HS-5 (cell line): ENCODE measurements around the gene CLDN9.

Experiments used
- DNase-seq: peaks from one replicate; pipeline ENCODE4 v3.0.0-alpha.2; 2012; ENCODE audit warnings: low read depth

Gene CLDN9

GRCh38 chr16:2996298-2996697, 16.4 kb upstream of the CLDN9 start:
- no peak for DNase-seq

GRCh38 chr16:2999929-3000328, 12.8 kb upstream of the CLDN9 start:
- DNase-seq = no peak

- DNase-seq = no peak
Measured at GRCh38 chr16:3000540-3000939, 12.2 kb upstream of the CLDN9 start.

- no peak for DNase-seq
Measured at GRCh38 chr16:3001316-3001715, 11.4 kb upstream of the CLDN9 start.

GRCh38 chr16:3003582-3004270, 9.0 kb upstream of the CLDN9 start:
- DNase-seq = peak; percentile 88

- DNase-seq = no peak
Measured at GRCh38 chr16:3004319-3004718, 8.4 kb upstream of the CLDN9 start.

- no peak for DNase-seq
Measured at GRCh38 chr16:3004781-3005284, 7.9 kb upstream of the CLDN9 start.

GRCh38 chr16:3007059-3007956, 5.4 kb upstream of the CLDN9 start:
- no peak for DNase-seq

- DNase-seq = no peak
Measured at GRCh38 chr16:3007957-3008689, 4.6 kb upstream of the CLDN9 start.

- DNase-seq = no peak
Measured at GRCh38 chr16:3008690-3009037, 4.1 kb upstream of the CLDN9 start.

- DNase-seq = no peak
Measured at GRCh38 chr16:3009568-3010390, 2.9 kb upstream of the CLDN9 start.

- no peak for DNase-seq
Measured at GRCh38 chr16:3010510-3010909, 2.2 kb upstream of the CLDN9 start.

- no peak for DNase-seq
Measured at GRCh38 chr16:3012246-3012645, 477 bp upstream of the CLDN9 start.

GRCh38 chr16:3013491-3013951, 798 bp downstream of the CLDN9 start:
- DNase-seq = no peak

GRCh38 chr16:3013998-3014690, 1.4 kb downstream of the CLDN9 start:
- DNase-seq = no peak

GRCh38 chr16:3014971-3015370, 2.2 kb downstream of the CLDN9 start:
- DNase-seq = no peak

GRCh38 chr16:3015865-3016521, 3.3 kb downstream of the CLDN9 start:
- DNase-seq = no peak

- DNase-seq = no peak
Measured at GRCh38 chr16:3017344-3017743, 4.6 kb downstream of the CLDN9 start.

GRCh38 chr16:3017794-3018506, 5.2 kb downstream of the CLDN9 start, which contains the start of gene CLDN6:
CLDN6 (minus strand) TSS chr16:3018183; CDS start chr16:3016021, 2,162 bp downstream.
- DNase-seq = no peak
